H1 (cell line): ENCODE measurements around the gene GP1BB. TPM values are rescaled to one million over a fixed set of nuclear protein-coding genes. Genes with fewer than 3 reads are reported as not detected.

Source experiments
- CTCF ChIA-PET: fragments of 300-600 bp; sonication (Branson Sonifier 250); formaldehyde crosslinking; loops from one replicate; lab custom pipeline; 2021; ENCODE audit not compliant: partially characterized antibody; lab: Charles Lee
- POLR2A ChIA-PET: fragments of 300-600 bp; sonication (Branson Sonifier 250); formaldehyde crosslinking; loops from one replicate; lab custom pipeline; 2021; ENCODE audit warnings: inconsistent platforms; ENCODE audit not compliant: partially characterized antibody; lab: Charles Lee
- DNase-seq, 2 experiments: peaks; one replicate each; pipeline versions ENCODE4 v3.0.0 to v3.0.0-alpha.2; 2010 to 2022; ENCODE audit warnings: low spot score in 2 of 2, low read depth in 1 of 2, mixed read lengths in 1 of 2
- FAIRE-seq: peaks from 2 replicates; lab custom pipeline; 2011; peaks lifted over from hg19 to GRCh38; lab: Jason Lieb, UNC
- H2AFZ ChIP-seq: 2 replicates; pipeline ENCODE4 v1.8.1; 2012; ENCODE audit warnings: low read length, inconsistent platforms
- H2AK5ac ChIP-seq: 2 replicates; pipeline ENCODE4 v1.6.1; 2013; ENCODE audit warnings: low read depth, low read length
- H2BK120ac ChIP-seq: replicated peaks from 2 replicates; pipeline ENCODE3; 2013; ENCODE audit warnings: low read depth, low read length, inconsistent platforms
- H2BK12ac ChIP-seq: 2 replicates; pipeline ENCODE4 v1.6.1; 2013; ENCODE audit warnings: low read depth, low read length
- H2BK15ac ChIP-seq: 2 replicates; pipeline ENCODE4 v1.6.1; 2013; ENCODE audit warnings: low read length
- H2BK20ac ChIP-seq: 2 replicates; pipeline ENCODE4 v1.6.1; 2013; ENCODE audit warnings: low read length
- H2BK5ac ChIP-seq: 2 replicates; pipeline ENCODE4 v1.6.1; 2013; ENCODE audit warnings: low read depth, low read length
- H3K14ac ChIP-seq: 2 replicates; pipeline ENCODE4 v1.6.1; 2013; ENCODE audit warnings: inconsistent platforms; ENCODE audit not compliant: insufficient read length
- H3K18ac ChIP-seq: 2 replicates; pipeline ENCODE4 v1.6.1; 2013; ENCODE audit warnings: low read length; ENCODE audit errors: extremely low read depth
- H3K23ac ChIP-seq: 2 replicates; pipeline ENCODE4 v1.6.1; 2013; ENCODE audit warnings: inconsistent platforms; ENCODE audit not compliant: insufficient read length
- H3K23me2 ChIP-seq: 2 replicates; pipeline ENCODE4 v1.6.1; 2013; ENCODE audit warnings: low read depth, low read length
- H3K27ac ChIP-seq: 2 replicates; pipeline ENCODE4 v1.6.1; 2011; ENCODE audit warnings: low read depth, low read length, inconsistent platforms
- H3K27me3 ChIP-seq, 4 experiments: replicated peaks in 1 of 4; 1 replicate in 1 of 4; 2 replicates in 3 of 4; pipeline versions ENCODE4 v1.6.1 to v1.8.1; 2011 to 2013; ENCODE audit warnings: low read length in 3 of 4, mild to moderate bottlenecking in 3 of 4, inconsistent platforms in 2 of 4, mixed read lengths in 2 of 4, moderate library complexity in 1 of 4; ENCODE audit not compliant: control insufficient read depth in 3 of 4, insufficient read depth in 3 of 4; ENCODE audit errors: extremely low read depth in 1 of 4
- H3K36me3 ChIP-seq, 4 experiments: 2 replicates each; pipeline versions ENCODE4 v1.6.1 to v1.8.1; 2011 to 2013; ENCODE audit warnings: mild to moderate bottlenecking in 4 of 4, low read length in 3 of 4, moderate library complexity in 2 of 4, control low read depth in 1 of 4, inconsistent platforms in 1 of 4; ENCODE audit not compliant: insufficient read depth in 4 of 4, control insufficient read depth in 2 of 4
- H3K4ac ChIP-seq: replicated peaks from 2 replicates; pipeline ENCODE3; 2013; ENCODE audit warnings: low read length, low read depth, mixed read lengths, inconsistent platforms; ENCODE audit not compliant: insufficient read length
- H3K4me1 ChIP-seq, 4 experiments: replicated peaks in 1 of 4; 1 replicate in 1 of 4; 2 replicates in 3 of 4; pipeline versions ENCODE4 v1.6.1 to v1.8.1; 2011 to 2013; ENCODE audit warnings: low read length in 3 of 4, inconsistent platforms in 2 of 4, mixed read lengths in 1 of 4; ENCODE audit not compliant: insufficient read depth in 4 of 4, control insufficient read depth in 3 of 4
- H3K4me2 ChIP-seq, 2 experiments: 2 replicates each; pipeline versions ENCODE4 v1.6.1 to v1.8.1; 2011 to 2013; ENCODE audit warnings: low read depth in 2 of 2, low read length in 2 of 2, control low read depth in 1 of 2, inconsistent platforms in 1 of 2, mild to moderate bottlenecking in 1 of 2; ENCODE audit not compliant: insufficient read depth in 1 of 2
- H3K4me3 ChIP-seq, 4 experiments: fragments of 200-600, 300-600 bp in 1 of 4; sonication (generic), shearing (Covaris generic), sonication (Bioruptor Twin) in 1 of 4; 2 replicates each; pipeline versions ENCODE4 v1.5.1 to v1.8.1; 2011 to 2016; ENCODE audit warnings: low read length in 4 of 4, low read depth in 3 of 4, control low read depth in 2 of 4, inconsistent platforms in 2 of 4, mild to moderate bottlenecking in 2 of 4, mixed read lengths in 1 of 4, moderate library complexity in 1 of 4; ENCODE audit not compliant: insufficient read depth in 2 of 4; ENCODE audit errors: extremely low read depth in 1 of 4
- H3K56ac ChIP-seq: replicated peaks from 2 replicates; pipeline ENCODE3; 2013; ENCODE audit warnings: low read depth, mild to moderate bottlenecking, mixed read lengths, low read length, inconsistent platforms; ENCODE audit not compliant: insufficient read length
- H3K79me1 ChIP-seq: 2 replicates; pipeline ENCODE4 v1.6.1; 2013; ENCODE audit warnings: low read depth, low read length, control low read depth
- H3K79me2 ChIP-seq, 2 experiments: 2 replicates each; pipeline versions ENCODE4 v1.6.1 to v1.8.1; 2012 to 2013; ENCODE audit warnings: low read length in 2 of 2, mild to moderate bottlenecking in 2 of 2, inconsistent platforms in 1 of 2; ENCODE audit not compliant: insufficient read depth in 2 of 2, control insufficient read depth in 1 of 2
- H3K9ac ChIP-seq, 4 experiments: replicated peaks in 1 of 4; 1 replicate in 1 of 4; 2 replicates in 3 of 4; pipeline versions ENCODE4 v1.6.1 to v1.8.1; 2011 to 2013; ENCODE audit warnings: low read depth in 3 of 4, low read length in 3 of 4, control low read depth in 2 of 4, mild to moderate bottlenecking in 2 of 4, moderate library complexity in 2 of 4, inconsistent platforms in 1 of 4; ENCODE audit errors: extremely low read depth in 1 of 4
- H3K9me3 ChIP-seq, 2 experiments: 2 replicates each; pipeline versions ENCODE4 v1.6.1 to v1.8.1; 2012 to 2013; ENCODE audit warnings: mild to moderate bottlenecking in 2 of 2, moderate library complexity in 2 of 2, control low read depth in 1 of 2, inconsistent platforms in 1 of 2, low read depth in 1 of 2, low read length in 1 of 2, mixed read lengths in 1 of 2; ENCODE audit not compliant: insufficient read depth in 2 of 2
- H4K20me1 ChIP-seq, 2 experiments: replicated peaks in 1 of 2; 2 replicates each; pipeline versions ENCODE3 to v1.8.1; 2011 to 2013; ENCODE audit warnings: inconsistent platforms in 2 of 2, low read length in 2 of 2, mild to moderate bottlenecking in 1 of 2; ENCODE audit not compliant: insufficient read depth in 2 of 2, control insufficient read depth in 1 of 2
- H4K5ac ChIP-seq: 2 replicates; pipeline ENCODE4 v1.6.1; 2013; ENCODE audit warnings: low read length, low read depth, mixed read lengths, inconsistent platforms; ENCODE audit not compliant: insufficient read length
- H4K8ac ChIP-seq: 2 replicates; pipeline ENCODE4 v1.8.0; 2013; ENCODE audit warnings: mild to moderate bottlenecking, moderate library complexity, low read length, inconsistent platforms; ENCODE audit not compliant: insufficient read depth; ENCODE audit errors: extremely low read depth
- H4K91ac ChIP-seq: replicated peaks from 2 replicates; pipeline ENCODE3; 2013; ENCODE audit warnings: low read length, mixed read lengths, inconsistent platforms; ENCODE audit not compliant: insufficient read length
- CBX8 ChIP-seq: fragments of 300-800, 300-1000 bp; sonication (generic); IDR thresholded peaks from 2 replicates; pipeline ENCODE4 v1.7.1; 2016; ENCODE audit warnings: low read depth, low read length, borderline replicate concordance
- EZH2 ChIP-seq: fragments of 200-600 bp; sonication (generic); IDR thresholded peaks from 2 replicates; pipeline ENCODE4 v1.7.1; 2012; ENCODE audit warnings: low read depth, mild to moderate bottlenecking, moderate library complexity, low read length, inconsistent platforms; ENCODE audit not compliant: severe bottlenecking
- GABPA ChIP-seq: IDR thresholded peaks from 2 replicates; pipeline ENCODE4 v1.6.1; 2011; ENCODE audit warnings: mild to moderate bottlenecking, low read length, moderate library complexity, borderline replicate concordance; ENCODE audit not compliant: insufficient read depth
- HDAC2 ChIP-seq, 2 experiments: fragments of 300-600 bp in 1 of 2; sonication (generic) in 1 of 2; IDR thresholded peaks; 2 replicates each; pipeline ENCODE4 v1.6.1; 2011 to 2012; ENCODE audit warnings: low read depth in 2 of 2, low read length in 2 of 2, mild to moderate bottlenecking in 2 of 2, moderate library complexity in 2 of 2, borderline replicate concordance in 1 of 2, inconsistent platforms in 1 of 2
- KDM1A ChIP-seq: fragments of 200-600, 300-600 bp; sonication (generic); IDR thresholded peaks from 2 replicates; pipeline ENCODE4 v1.7.1; 2016; ENCODE audit warnings: mild to moderate bottlenecking, low read length, borderline replicate concordance
- KDM4A ChIP-seq: IDR thresholded peaks from one replicate; pipeline ENCODE4 v1.7.1; 2012; ENCODE audit warnings: low read depth, mild to moderate bottlenecking, moderate library complexity, low read length, inconsistent platforms; ENCODE audit not compliant: severe bottlenecking
- KDM5A ChIP-seq: fragments of 200-600 bp; IDR thresholded peaks from 2 replicates; pipeline ENCODE4 v1.7.1; 2012; ENCODE audit warnings: mild to moderate bottlenecking, low read length, inconsistent platforms, mixed read lengths
- RNF2 ChIP-seq: fragments of 200-900, 300-1000 bp; sonication (generic); IDR thresholded peaks from 2 replicates; pipeline ENCODE4 v1.7.1; 2016; ENCODE audit warnings: borderline replicate concordance, low read depth, mild to moderate bottlenecking, antibody characterized with exemption, low read length; ENCODE audit not compliant: poor library complexity, severe bottlenecking; ENCODE audit errors: missing control alignments
- TAF1 ChIP-seq: IDR thresholded peaks from 2 replicates; pipeline ENCODE4 v1.6.1; 2011; ENCODE audit warnings: mild to moderate bottlenecking, low read depth, low read length
- WGBS, 2 experiments: shearing (Covaris generic) in 1 of 2; methylation state at CpG; one replicate each; pipeline versions ENCODE4 v1.1.6 to v1.1.7; 2013 to 2015; ENCODE audit warnings: low lambda C conversion rate in 2 of 2, mixed read lengths in 2 of 2, inconsistent platforms in 1 of 2, low coverage in 1 of 2, missing lambda C conversion rate in 1 of 2; ENCODE audit not compliant: insufficient replicate concordance in 2 of 2, insufficient coverage in 1 of 2, insufficient read length in 1 of 2; ENCODE audit errors: extremely low coverage in 1 of 2, missing lambda C conversion rate in 1 of 2; 5-methylcytosine and 5-hydroxymethylcytosine counted together
- polyA plus RNA-seq, 7 experiments: library from polyadenylated mRNA; depleted of rRNA in 3 of 7; stranded (reverse) in 5 of 7; unstranded in 2 of 7; fragments of >200 nt in 5 of 7; fragments of 200-250 nt in 2 of 7; gene quantifications; 1 replicate in 5 of 7; 2 replicates in 1 of 7; 4 replicates in 1 of 7; pipeline versions ENCODE4 v1.2.1 to v1.2.3, GENCODE V29; 2011 to 2013; ENCODE audit warnings: missing spikeins in 2 of 7, mixed read lengths in 2 of 7
- total RNA-seq: library from RNA; stranded (reverse); fragmentation: NEBNext Ultra II Directional; extraction: Animal tissue kit (Norgen Biotek cat#: 25700); gene quantifications from 2 replicates; pipeline ENCODE4 v1.2.1, GENCODE V29; 2021

GP1BB gene
- total and polyA plus RNA-seq, 2 of the 8 experiments (the other 6 are each of a cell fraction or from before 2014, with no cell fraction given), result 0.36 TPM; not detected in 1

- no peak overlapping the region for H2AK5ac ChIP-seq
- no peaks in the 10 kb centered on the region for H3K9me3 ChIP-seq
- no peak overlapping the region; the same call in 1 of the 2 replicates for H4K8ac ChIP-seq
- no peak overlapping the region for H3K23ac ChIP-seq
- no peak overlapping the region for H4K91ac ChIP-seq
- H2AFZ ChIP-seq, result no peak overlapping the region
- CTCF ChIA-PET, result interaction anchor here (0.7 to 16.5 kb wide), 15 partner anchors 10 to 196 kb away, joined by 3 to 168 read pairs (median 4); partner anchors contain the start of gene GP1BB
- H3K27me3 ChIP-seq, result peaks cover 85 to 97% (median 91%) of the 10 kb centered on the region in 4 experiments
- no peaks in the 10 kb centered on the region for H3K79me1 ChIP-seq
- peaks cover 0 to 20% (median 0%) of the 10 kb centered on the region in 4 experiments; a peak in 1 of 8 replicates for H3K36me3 ChIP-seq
- no peak overlapping the region for H4K5ac ChIP-seq
- peaks cover 18 to 34% of the 10 kb centered on the region in 2 experiments for H4K20me1 ChIP-seq
- H2BK5ac ChIP-seq, result no peak overlapping the region
- no peak overlapping the region for H3K18ac ChIP-seq
- H3K27ac ChIP-seq, result no peak overlapping the region
- no peak overlapping the region for H3K9ac ChIP-seq
- POLR2A ChIA-PET, result interaction anchor here (0.6 to 3.8 kb wide), 4 partner anchors 8 to 61 kb away, joined by 3 to 21 read pairs (median 4); no protein-coding TSS in a partner anchor
- no peak overlapping the region for H3K56ac ChIP-seq
- H3K4me3 ChIP-seq, result peak overlapping the region in 3 of 4 experiments; percentile 4 to 56 (median 10); a peak in 4 of 8 replicates
- WGBS, 2 experiments, result 10% methylated on average over 15 of the region's 16 CpGs; no CpG with 5 or more reads in 1 of the 2 experiments
- no peak overlapping the region for H2BK120ac ChIP-seq
- H2BK12ac ChIP-seq, result peak overlapping the region; percentile 50; the same call in 1 of the 2 replicates
- H3K4me1 ChIP-seq, result peaks cover 0 to 44% (median 19%) of the 10 kb centered on the region in 4 experiments; a peak in 5 of 7 replicates
- H3K23me2 ChIP-seq, result no peaks in the 10 kb centered on the region; the same call in 1 of the 2 replicates
- H2BK20ac ChIP-seq, result no peak overlapping the region
- H3K14ac ChIP-seq, result no peak overlapping the region
- H2BK15ac ChIP-seq, result peak overlapping the region; percentile 88; the same call in 1 of the 2 replicates
- peak in 1 of 2 experiments; percentile 76 for DNase-seq
- H3K4ac ChIP-seq, result no peak overlapping the region
- no peaks in the 10 kb centered on the region for H3K79me2 ChIP-seq
- no peak for FAIRE-seq
- H3K4me2 ChIP-seq, result peak overlapping the region; percentile 18 to 67; a peak in 2 of 4 replicates
- TF ChIP-seq CBX8, result 0 out of 2 replicates have a peak, but pooled peaks have one; percentile 40
- no peak for TF ChIP-seq GABPA
- TF ChIP-seq RNF2, result peak; percentile 8
- no peak for TF ChIP-seq KDM5A
- peak; percentile 70 for TF ChIP-seq EZH2
- no peak for TF ChIP-seq HDAC2 (IDR thresholded peaks at IDR 0.05; ENCODE audit: borderline replicate concordance in 1 of 2, low read depth in 2 of 2, low read length in 2 of 2)
- no peak for TF ChIP-seq TAF1
- TF ChIP-seq KDM1A, result no peak
- TF ChIP-seq KDM4A, result peak; percentile 7
These were observed 34.0 kb downstream of the GP1BB start for GRCh38 chr22:19757140-19757984.
